Endothelial cell of umbilical vein (primary cell): ENCODE results near the gene PRKCZ. TPM values are rescaled to one million over a fixed set of nuclear protein-coding genes. Genes with fewer than 3 reads are reported as not detected.

Source experiments
- BruUV-seq: library from RNA; stranded (reverse); fragments of 400-500 nt; replicated peaks from 2 replicates; lab custom pipeline; 2021; lab: Mats Ljungman, UMichigan
- CTCF ChIA-PET: fragments of 300-600, 350-600 bp; sonication (Branson Sonifier 250); formaldehyde crosslinking; loops from one replicate; lab custom pipeline; 2021; ENCODE audit warnings: antibody characterized with exemption, inconsistent platforms; lab: Charles Lee
- POLR2A ChIA-PET: fragments of 300-600, 350-600 bp; sonication (Branson Sonifier 250); formaldehyde crosslinking; loops from one replicate; lab custom pipeline; 2021; ENCODE audit warnings: antibody characterized with exemption, inconsistent platforms; lab: Charles Lee
- DNase-seq: peaks from one replicate; pipeline ENCODE4 v3.0.0-alpha.2; 2011; ENCODE audit warnings: low read depth, low spot score
- FAIRE-seq: peaks from 2 replicates; lab custom pipeline; 2011; peaks lifted over from hg19 to GRCh38; lab: Jason Lieb, UNC
- H2AFZ ChIP-seq: 2 replicates; pipeline ENCODE4 v1.6.0; 2012; ENCODE audit warnings: low read depth, low read length, control low read depth, inconsistent platforms
- H3K27ac ChIP-seq: 2 replicates; pipeline ENCODE4 v1.5.1; 2011; ENCODE audit warnings: low read depth, mild to moderate bottlenecking, control low read depth, low read length, moderate library complexity; ENCODE audit not compliant: insufficient read depth
- H3K27me3 ChIP-seq, 2 experiments: 2 replicates each; pipeline versions ENCODE4 v1.6.0 to v1.6.1; 2011; ENCODE audit warnings: low read length in 2 of 2, mixed read lengths in 1 of 2; ENCODE audit not compliant: control insufficient read depth in 2 of 2, insufficient read depth in 2 of 2
- H3K36me3 ChIP-seq, 2 experiments: 2 replicates in 1 of 2; 3 replicates in 1 of 2; pipeline ENCODE4 v1.5.1; 2011; ENCODE audit warnings: low read length in 2 of 2, mild to moderate bottlenecking in 1 of 2, moderate library complexity in 1 of 2; ENCODE audit not compliant: control insufficient read depth in 2 of 2, insufficient read depth in 2 of 2; ENCODE audit errors: extremely low read depth in 1 of 2
- H3K4me1 ChIP-seq: 3 replicates; pipeline ENCODE4 v1.5.1; 2011; ENCODE audit warnings: mild to moderate bottlenecking, low read length; ENCODE audit not compliant: control insufficient read depth, insufficient read depth; ENCODE audit errors: extremely low read depth
- H3K4me2 ChIP-seq: 2 replicates; pipeline ENCODE4 v1.6.1; 2011; ENCODE audit warnings: low read length, control low read depth, mixed read lengths; ENCODE audit not compliant: insufficient read depth
- H3K4me3 ChIP-seq, 3 experiments: fragments of 200-600 bp in 1 of 3; sonication (generic), shearing (Covaris generic) in 1 of 3; replicated peaks in 1 of 3; 2 replicates each; pipeline ENCODE4 v1.5.1; 2011 to 2016; ENCODE audit warnings: control low read depth in 3 of 3, low read length in 3 of 3, mild to moderate bottlenecking in 2 of 3, inconsistent platforms in 1 of 3, low read depth in 1 of 3, moderate library complexity in 1 of 3; ENCODE audit not compliant: insufficient read depth in 1 of 3
- H3K79me2 ChIP-seq: 2 replicates; pipeline ENCODE4 v1.6.0; 2012; ENCODE audit warnings: low read length, inconsistent platforms; ENCODE audit not compliant: control insufficient read depth, insufficient read depth
- H3K9ac ChIP-seq: replicated peaks from 2 replicates; pipeline ENCODE3; 2011; ENCODE audit warnings: low read length, control low read depth; ENCODE audit not compliant: insufficient read depth; ENCODE audit errors: extremely low read depth
- H3K9me1 ChIP-seq: replicated peaks from 3 replicates; pipeline ENCODE4 v1.6.0; 2011; ENCODE audit warnings: mild to moderate bottlenecking, low read length; ENCODE audit not compliant: control insufficient read depth, insufficient read depth; ENCODE audit errors: extremely low read depth
- H3K9me3 ChIP-seq: replicated peaks from 2 replicates; pipeline ENCODE4 v1.5.1; 2012; ENCODE audit warnings: low read length, inconsistent platforms; ENCODE audit not compliant: control insufficient read depth, insufficient read depth
- H4K20me1 ChIP-seq: replicated peaks from 2 replicates; pipeline ENCODE3; 2011; ENCODE audit warnings: mild to moderate bottlenecking, low read length; ENCODE audit not compliant: control insufficient read depth, insufficient read depth; ENCODE audit errors: extremely low read depth
- EZH2 ChIP-seq: IDR thresholded peaks from 2 replicates; pipeline ENCODE4 v1.6.1; 2012; ENCODE audit warnings: borderline replicate concordance, low read depth, mild to moderate bottlenecking, moderate library complexity, low read length, inconsistent platforms; ENCODE audit not compliant: severe bottlenecking
- FOS ChIP-seq: IDR thresholded peaks from 2 replicates; pipeline ENCODE4 v1.6.1; 2011; ENCODE audit warnings: mild to moderate bottlenecking, low read length, moderate library complexity, borderline replicate concordance; ENCODE audit not compliant: insufficient read depth
- GATA2 ChIP-seq: IDR thresholded peaks from 2 replicates; pipeline ENCODE4 v1.7.0; 2011; ENCODE audit warnings: low read depth, mild to moderate bottlenecking, moderate library complexity, mixed read lengths, low read length; ENCODE audit not compliant: insufficient read length, insufficient read depth
- JUN ChIP-seq: IDR thresholded peaks from 2 replicates; pipeline ENCODE4 v1.6.1; 2011; ENCODE audit warnings: borderline replicate concordance, low read depth; ENCODE audit not compliant: insufficient read length, insufficient read depth
- MYC ChIP-seq: IDR thresholded peaks from one replicate; pipeline ENCODE4 v1.6.1; 2011; ENCODE audit warnings: mild to moderate bottlenecking, low read depth, low read length
- POLR2A ChIP-seq: IDR thresholded peaks from 2 replicates; pipeline ENCODE4 v1.6.1; 2012; ENCODE audit warnings: low read depth, mild to moderate bottlenecking, control low read depth, low read length
- POLR2AphosphoS5 ChIP-seq: IDR thresholded peaks from 2 replicates; pipeline ENCODE4 v1.6.1; 2012; ENCODE audit warnings: low read depth, mild to moderate bottlenecking, control low read depth, low read length, moderate library complexity; ENCODE audit not compliant: insufficient read depth
- dilution Hi-C: fragments of 300-500 bp; cut with MboI; formaldehyde crosslinking; loops from one replicate; pipeline ENCODE4 v1.15.0; 2019; ENCODE audit warnings: low sequenced_read_pairs; ENCODE audit not compliant: extremely low pct_ligation_motif_present
- intact Hi-C: fragments of 100-400 bp; cut with micrococcal nuclease; formaldehyde crosslinking; loops from one replicate; pipeline ENCODE4 v1.10.0; 2022
- polyA plus RNA-seq, 4 experiments: library from polyadenylated mRNA; depleted of rRNA in 3 of 4; stranded (reverse) in 3 of 4; unstranded in 1 of 4; fragments of >200 nt; gene quantifications; 2 replicates each; pipeline versions ENCODE4 v1.2.1 to v1.2.3, GENCODE V29; 2011 to 2012; ENCODE audit warnings: missing spikeins in 1 of 4
- total RNA-seq: library from RNA; stranded (reverse); gene quantifications from 2 replicates; pipeline ENCODE4 v1.2.3, GENCODE V29; 2021
- TF ChIP-seq, protein P1 (sequence below), 2 donors: IDR thresholded peaks; 1 replicate in 1 of 2; 2 replicates in 1 of 2; pipeline ENCODE4 v1.5.1; 2011; ENCODE audit warnings: low read length in 2 of 2, mild to moderate bottlenecking in 2 of 2, moderate library complexity in 2 of 2, control low read depth in 1 of 2, inconsistent platforms in 1 of 2, low read depth in 1 of 2; ENCODE audit not compliant: insufficient read depth in 1 of 2; ENCODE audit errors: extremely low read depth in 1 of 2
- TF ChIP-seq, protein P2 (sequence below): IDR thresholded peaks from 2 replicates; pipeline ENCODE4 v1.6.1; 2011; ENCODE audit not compliant: insufficient read depth, insufficient read length

PRKCZ gene
- total and polyA plus RNA-seq, 2 donors (not counting 3 experiments of a cell fraction or from before 2014, with no cell fraction given): 0.22 to 1.7 TPM

DNA sequence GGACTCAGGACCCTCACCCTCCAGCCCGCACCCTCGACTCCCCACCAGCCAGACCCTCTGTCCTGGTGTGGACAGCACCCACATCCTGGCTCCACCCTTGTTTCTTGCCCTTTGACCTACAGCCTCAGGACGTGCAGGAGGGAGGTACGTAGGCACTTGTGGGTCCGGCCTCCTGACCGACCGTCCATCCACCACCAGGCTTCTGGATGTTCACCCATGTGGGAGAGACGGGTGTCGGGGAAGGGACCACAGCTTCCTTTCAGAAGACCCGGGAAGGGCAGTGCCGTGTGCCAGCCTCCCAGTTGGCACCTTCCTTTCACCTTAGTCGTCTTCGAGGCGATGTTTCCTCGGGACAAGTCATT lies 61.4 kb downstream of the PRKCZ start:
- BruUV-seq: no TSS peak
- H3K27me3 ChIP-seq: no peaks in the 10 kb centered on the region
- POLR2A ChIA-PET: no interaction called here
- CTCF ChIA-PET: no interaction called here
- H3K27ac ChIP-seq: no peak overlapping the region
- dilution Hi-C loops (no loop called here), intact Hi-C loops (no loop called here)
- H2AFZ ChIP-seq: no peak overlapping the region
- no peaks in the 10 kb centered on the region for H4K20me1 ChIP-seq
- no peaks in the 10 kb centered on the region for H3K36me3 ChIP-seq
- FAIRE-seq (no peak), DNase-seq (no peak)
- H3K79me2 ChIP-seq: no peaks in the 10 kb centered on the region
- no peaks in the 10 kb centered on the region for H3K9me1 ChIP-seq
- no peak overlapping the region for H3K4me2 ChIP-seq
- H3K4me1 ChIP-seq: no peaks in the 10 kb centered on the region
- TF ChIP-seq, protein P1, sequence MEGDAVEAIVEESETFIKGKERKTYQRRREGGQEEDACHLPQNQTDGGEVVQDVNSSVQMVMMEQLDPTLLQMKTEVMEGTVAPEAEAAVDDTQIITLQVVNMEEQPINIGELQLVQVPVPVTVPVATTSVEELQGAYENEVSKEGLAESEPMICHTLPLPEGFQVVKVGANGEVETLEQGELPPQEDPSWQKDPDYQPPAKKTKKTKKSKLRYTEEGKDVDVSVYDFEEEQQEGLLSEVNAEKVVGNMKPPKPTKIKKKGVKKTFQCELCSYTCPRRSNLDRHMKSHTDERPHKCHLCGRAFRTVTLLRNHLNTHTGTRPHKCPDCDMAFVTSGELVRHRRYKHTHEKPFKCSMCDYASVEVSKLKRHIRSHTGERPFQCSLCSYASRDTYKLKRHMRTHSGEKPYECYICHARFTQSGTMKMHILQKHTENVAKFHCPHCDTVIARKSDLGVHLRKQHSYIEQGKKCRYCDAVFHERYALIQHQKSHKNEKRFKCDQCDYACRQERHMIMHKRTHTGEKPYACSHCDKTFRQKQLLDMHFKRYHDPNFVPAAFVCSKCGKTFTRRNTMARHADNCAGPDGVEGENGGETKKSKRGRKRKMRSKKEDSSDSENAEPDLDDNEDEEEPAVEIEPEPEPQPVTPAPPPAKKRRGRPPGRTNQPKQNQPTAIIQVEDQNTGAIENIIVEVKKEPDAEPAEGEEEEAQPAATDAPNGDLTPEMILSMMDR (IDR thresholded peaks at IDR 0.05; ENCODE audit: extremely low read depth in 1 of 2, insufficient read depth in 1 of 2, low read depth in 1 of 2, low read length in 2 of 2): no peak
- TF ChIP-seq, protein P2, sequence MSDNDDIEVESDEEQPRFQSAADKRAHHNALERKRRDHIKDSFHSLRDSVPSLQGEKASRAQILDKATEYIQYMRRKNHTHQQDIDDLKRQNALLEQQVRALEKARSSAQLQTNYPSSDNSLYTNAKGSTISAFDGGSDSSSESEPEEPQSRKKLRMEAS: no peak
- TF ChIP-seq POLR2A (no peak), POLR2AphosphoS5 (no peak), MYC (no peak), EZH2 (no peak), GATA2 (no peak), JUN (no peak), FOS (no peak)
- H3K9ac ChIP-seq: no peak overlapping the region
- H3K4me3 ChIP-seq: no peak overlapping the region
- no peaks in the 10 kb centered on the region for H3K9me3 ChIP-seq
